ENCODE measurements around the gene CDC73.

DNA sequence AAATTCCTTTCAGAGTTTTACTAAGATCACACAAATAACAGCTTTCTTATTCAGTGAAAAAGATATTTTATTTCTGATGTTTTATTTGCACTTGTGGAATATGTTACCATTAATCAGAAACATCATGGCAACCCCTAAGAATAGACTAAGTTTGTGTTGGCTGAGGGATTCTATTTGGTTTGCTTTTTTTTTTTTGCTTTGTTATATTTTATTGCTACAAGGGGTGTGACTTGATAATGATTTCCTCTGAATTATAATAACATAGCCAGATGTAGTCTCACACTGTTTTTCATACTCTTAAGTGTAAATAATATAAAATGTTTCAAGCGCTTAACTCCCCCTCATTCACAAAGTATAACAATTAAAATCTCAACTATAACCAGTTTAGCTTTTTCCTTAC is 36.6 kb upstream of the CDC73 start:
- TF ChIP-seq, protein P1, sequence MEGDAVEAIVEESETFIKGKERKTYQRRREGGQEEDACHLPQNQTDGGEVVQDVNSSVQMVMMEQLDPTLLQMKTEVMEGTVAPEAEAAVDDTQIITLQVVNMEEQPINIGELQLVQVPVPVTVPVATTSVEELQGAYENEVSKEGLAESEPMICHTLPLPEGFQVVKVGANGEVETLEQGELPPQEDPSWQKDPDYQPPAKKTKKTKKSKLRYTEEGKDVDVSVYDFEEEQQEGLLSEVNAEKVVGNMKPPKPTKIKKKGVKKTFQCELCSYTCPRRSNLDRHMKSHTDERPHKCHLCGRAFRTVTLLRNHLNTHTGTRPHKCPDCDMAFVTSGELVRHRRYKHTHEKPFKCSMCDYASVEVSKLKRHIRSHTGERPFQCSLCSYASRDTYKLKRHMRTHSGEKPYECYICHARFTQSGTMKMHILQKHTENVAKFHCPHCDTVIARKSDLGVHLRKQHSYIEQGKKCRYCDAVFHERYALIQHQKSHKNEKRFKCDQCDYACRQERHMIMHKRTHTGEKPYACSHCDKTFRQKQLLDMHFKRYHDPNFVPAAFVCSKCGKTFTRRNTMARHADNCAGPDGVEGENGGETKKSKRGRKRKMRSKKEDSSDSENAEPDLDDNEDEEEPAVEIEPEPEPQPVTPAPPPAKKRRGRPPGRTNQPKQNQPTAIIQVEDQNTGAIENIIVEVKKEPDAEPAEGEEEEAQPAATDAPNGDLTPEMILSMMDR (IDR thresholded peaks at IDR 0.05; ENCODE audit: borderline replicate concordance, extremely low read depth, low read length, poor library complexity, severe bottlenecking): no peak
- TF ChIP-seq EZH2 (IDR thresholded peaks at IDR 0.05; ENCODE audit: borderline replicate concordance, low read depth, low read length, severe bottlenecking): no peak
